ENCODE measurements around the gene FERD3L. TPM values are rescaled to one million over a fixed set of nuclear protein-coding genes. Genes with fewer than 3 reads are reported as not detected.

FERD3L gene
- total RNA-seq, 1 experiment from 2014 or later = not detected

GRCh38 chr7:19101472-19101871 is 43.7 kb downstream of the FERD3L start:
- DNase-seq (ENCODE audit: low spot score) = no peak

- DNase-seq (ENCODE audit: low spot score) = no peak
Observed at GRCh38 chr7:19099924-19100323, 45.3 kb downstream of the FERD3L start.

DNA sequence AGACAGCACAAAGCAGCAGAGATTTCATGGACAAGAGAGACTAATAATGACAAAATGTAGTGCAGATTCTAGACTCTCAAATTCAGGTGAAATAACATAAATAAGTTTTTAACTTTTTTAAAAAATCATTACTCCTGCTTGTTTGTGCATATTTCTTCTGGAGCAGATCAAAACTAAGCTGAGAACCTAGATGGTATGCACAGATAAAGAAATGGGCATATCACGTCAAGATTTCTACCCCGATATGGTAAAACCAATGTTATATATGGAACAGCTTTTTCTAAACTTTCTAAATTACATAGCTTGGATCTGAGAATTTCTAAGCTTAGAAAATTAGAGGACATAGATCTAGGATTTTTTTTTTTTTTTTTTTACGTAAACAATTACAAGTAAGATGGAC is 46.0 kb downstream of the FERD3L start:
- DNase-seq (ENCODE audit: low spot score) = no peak

DNA sequence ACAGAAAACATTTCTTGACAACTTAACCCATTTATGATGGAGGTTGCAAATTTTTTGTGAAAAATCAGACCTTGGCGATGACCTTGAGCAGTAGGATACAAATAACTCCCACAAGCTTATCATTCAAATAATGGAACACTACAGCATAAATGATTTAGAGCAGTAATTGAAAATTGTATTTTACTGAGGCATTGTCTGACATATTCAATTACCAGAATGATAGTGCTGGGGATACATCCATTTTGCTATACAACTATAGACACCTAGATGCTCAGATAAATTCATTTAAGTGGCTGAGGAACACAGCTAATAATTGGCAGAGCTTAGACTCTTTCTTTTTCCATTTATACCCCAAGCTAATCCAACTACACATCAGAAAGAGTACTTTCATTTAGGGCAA is 46.7 kb downstream of the FERD3L start:
- no peak for DNase-seq (ENCODE audit: low spot score)

- DNase-seq (ENCODE audit: low spot score) = no peak
Observed at GRCh38 chr7:19097165-19098055, 47.8 kb downstream of the FERD3L start.

DNA sequence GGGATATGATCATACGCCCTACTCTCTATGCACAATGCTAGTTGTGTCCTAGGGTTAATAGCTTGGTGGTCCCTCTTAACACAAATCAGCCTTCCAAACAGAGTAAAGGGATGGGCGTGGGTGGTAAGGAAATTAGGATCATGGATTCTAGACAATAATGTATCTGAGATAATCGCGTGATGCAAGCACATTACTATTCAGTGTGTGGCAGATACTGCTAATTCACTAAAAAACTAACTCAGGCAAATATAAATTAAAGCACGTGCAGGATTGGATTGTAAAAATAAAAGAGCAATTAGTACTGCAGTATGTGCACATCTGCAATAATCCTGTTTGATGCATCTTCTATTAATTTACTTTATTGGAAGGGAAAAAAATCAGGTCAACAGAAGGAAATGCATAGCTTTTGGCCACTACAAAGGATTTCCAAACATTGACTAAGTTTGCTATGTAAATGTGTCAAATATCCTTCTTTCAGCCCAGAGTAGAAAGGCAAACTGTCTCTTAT is 49.8 kb downstream of the FERD3L start:
- DNase-seq (ENCODE audit: low spot score) = no peak

Other genes with a start within 250 kb of the FERD3L start
- gene TWIST1, start 27.8 kb downstream of the FERD3L start, total RNA-seq (2014; rRNA removed; shearing (Covaris generic)) = not detected in 2 replicates

Data from HT-29 (cell line).